Neutrophil (primary cell): Measurements from ENCODE around the gene TBKBP1.

Experiments used
- H3K27ac ChIP-seq: fragments of 200-600 bp; sonication (generic); 2 replicates; pipeline ENCODE4 v1.5.1; 2016; ENCODE audit warnings: mild to moderate bottlenecking, moderate library complexity
- H3K27me3 ChIP-seq: fragments of 200-600 bp; sonication (generic); 2 replicates; pipeline ENCODE4 v1.6.0; 2016; ENCODE audit warnings: mild to moderate bottlenecking
- H3K36me3 ChIP-seq: fragments of 200-600 bp; sonication (generic); 2 replicates; pipeline ENCODE4 v1.5.1; 2017
- H3K4me1 ChIP-seq, 2 experiments: fragments of 200-600 bp in 1 of 2; sonication (generic) in 1 of 2; 1 replicate in 1 of 2; 2 replicates in 1 of 2; pipeline versions ENCODE4 v1.5.1 to v1.6.1; 2013 to 2016; ENCODE audit warnings: low read depth in 1 of 2, low read length in 1 of 2, mild to moderate bottlenecking in 1 of 2, moderate library complexity in 1 of 2; ENCODE audit not compliant: control insufficient read depth in 1 of 2, insufficient read depth in 1 of 2
- H3K4me3 ChIP-seq, 2 experiments: fragments of 200-600 bp in 1 of 2; sonication (generic) in 1 of 2; 1 replicate in 1 of 2; 2 replicates in 1 of 2; pipeline ENCODE4 v1.5.1; 2013 to 2016; ENCODE audit warnings: low read depth in 1 of 2, low read length in 1 of 2, mild to moderate bottlenecking in 1 of 2, moderate library complexity in 1 of 2
- H3K9me3 ChIP-seq: fragments of 200-600 bp; sonication (generic); 2 replicates; pipeline ENCODE4 v1.5.1; 2016
- TF ChIP-seq, protein P1 (sequence below): fragments of 200-600 bp; sonication (generic); IDR thresholded peaks from 2 replicates; pipeline ENCODE4 v1.5.1; 2016; ENCODE audit warnings: antibody characterized with exemption

The TBKBP1 gene

DNA sequence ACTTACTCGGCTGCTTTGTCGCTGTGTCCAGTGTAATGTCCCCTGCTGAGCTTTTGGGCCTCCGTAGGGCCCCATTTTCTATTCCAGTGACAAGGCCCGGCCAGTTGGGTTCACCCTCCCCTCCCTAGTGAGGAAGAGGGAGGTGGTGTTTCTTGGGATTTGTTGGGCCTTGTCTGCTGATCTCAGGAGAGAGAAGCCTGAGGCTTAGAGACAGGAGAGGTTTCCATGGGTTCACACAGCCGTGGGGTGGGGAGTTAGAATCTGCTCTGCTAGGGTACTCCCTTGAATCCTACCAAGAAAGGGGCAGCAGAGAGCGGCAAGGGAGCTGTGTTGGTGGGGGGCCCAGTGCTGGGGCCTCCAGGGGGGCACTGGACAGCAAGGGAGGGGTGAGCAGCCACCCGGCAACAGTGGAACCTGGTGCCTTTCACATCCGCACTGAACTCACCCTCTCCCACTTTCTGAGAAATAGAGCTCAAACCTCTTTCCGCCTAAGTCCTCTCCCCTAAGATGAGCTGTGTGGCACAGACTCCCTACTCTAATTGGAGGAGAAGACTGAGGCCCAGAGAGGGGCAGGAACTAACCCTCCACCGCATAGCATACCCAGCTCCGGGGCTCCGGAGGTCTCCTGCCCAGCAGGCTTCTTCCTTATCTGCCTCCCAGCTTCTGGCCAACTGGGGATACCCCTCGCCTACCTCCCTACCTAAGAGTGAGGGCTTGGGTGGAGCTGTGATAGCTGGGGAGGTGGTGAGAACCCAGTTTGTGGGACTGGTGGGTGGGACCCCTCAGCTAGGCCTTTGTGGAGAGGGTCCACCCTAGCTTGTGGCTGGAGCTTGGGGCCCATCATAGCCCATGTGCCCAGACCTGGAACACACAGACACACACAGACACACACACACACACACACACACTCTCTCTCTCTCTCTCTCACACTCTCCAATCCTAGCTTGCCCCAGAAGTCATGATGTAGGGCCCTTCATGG, 6.8 kb downstream of the TBKBP1 start:
- H3K36me3 ChIP-seq = peaks cover 44% of the 10 kb centered on the region
- peaks cover 33 to 44% of the 10 kb centered on the region in 2 experiments for H3K4me1 ChIP-seq
- H3K9me3 ChIP-seq = no peaks in the 10 kb centered on the region
- H3K27ac ChIP-seq = no peak overlapping the region
- peaks cover 4% of the 10 kb centered on the region for H3K27me3 ChIP-seq
- TF ChIP-seq, protein P1, sequence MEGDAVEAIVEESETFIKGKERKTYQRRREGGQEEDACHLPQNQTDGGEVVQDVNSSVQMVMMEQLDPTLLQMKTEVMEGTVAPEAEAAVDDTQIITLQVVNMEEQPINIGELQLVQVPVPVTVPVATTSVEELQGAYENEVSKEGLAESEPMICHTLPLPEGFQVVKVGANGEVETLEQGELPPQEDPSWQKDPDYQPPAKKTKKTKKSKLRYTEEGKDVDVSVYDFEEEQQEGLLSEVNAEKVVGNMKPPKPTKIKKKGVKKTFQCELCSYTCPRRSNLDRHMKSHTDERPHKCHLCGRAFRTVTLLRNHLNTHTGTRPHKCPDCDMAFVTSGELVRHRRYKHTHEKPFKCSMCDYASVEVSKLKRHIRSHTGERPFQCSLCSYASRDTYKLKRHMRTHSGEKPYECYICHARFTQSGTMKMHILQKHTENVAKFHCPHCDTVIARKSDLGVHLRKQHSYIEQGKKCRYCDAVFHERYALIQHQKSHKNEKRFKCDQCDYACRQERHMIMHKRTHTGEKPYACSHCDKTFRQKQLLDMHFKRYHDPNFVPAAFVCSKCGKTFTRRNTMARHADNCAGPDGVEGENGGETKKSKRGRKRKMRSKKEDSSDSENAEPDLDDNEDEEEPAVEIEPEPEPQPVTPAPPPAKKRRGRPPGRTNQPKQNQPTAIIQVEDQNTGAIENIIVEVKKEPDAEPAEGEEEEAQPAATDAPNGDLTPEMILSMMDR = no peak
- no peak overlapping the region for H3K4me3 ChIP-seq

- Histone ChIP-seq H3K9me3 (no peaks in the 10 kb centered on the region), H3K36me3 (peaks cover 43% of the 10 kb centered on the region), H3K27me3 (peaks cover 11% of the 10 kb centered on the region), H3K27ac (no peak overlapping the region), H3K4me3 (no peak overlapping the region), H3K4me1 (peaks cover 30 to 46% of the 10 kb centered on the region in 2 experiments)
- TF ChIP-seq, protein P1 = no peak
Measured at GRCh38 chr17:47701608-47702007, 7.6 kb downstream of the TBKBP1 start.

- peak overlapping the region in 1 of 2 experiments; percentile 46 for H3K4me3 ChIP-seq
- no peak overlapping the region for H3K27ac ChIP-seq
- TF ChIP-seq, protein P1 = no peak
- peaks cover 31 to 55% of the 10 kb centered on the region in 2 experiments for H3K4me1 ChIP-seq
- H3K27me3 ChIP-seq = peaks cover 11% of the 10 kb centered on the region
- peaks cover 34% of the 10 kb centered on the region for H3K36me3 ChIP-seq
- no peaks in the 10 kb centered on the region for H3K9me3 ChIP-seq
Measured at GRCh38 chr17:47702391-47702995, 8.5 kb downstream of the TBKBP1 start.

- Histone ChIP-seq H3K36me3 (peaks cover 30% of the 10 kb centered on the region), H3K27me3 (peaks cover 11% of the 10 kb centered on the region), H3K9me3 (no peaks in the 10 kb centered on the region), H3K4me3 (peak overlapping the region; percentile 24 to 46), H3K4me1 (peaks cover 31 to 56% of the 10 kb centered on the region in 2 experiments), H3K27ac (peak overlapping the region; percentile 68)
- TF ChIP-seq, protein P1 = no peak
Measured at GRCh38 chr17:47703191-47703591, 9.2 kb downstream of the TBKBP1 start.

- H3K27me3 ChIP-seq = peaks cover 11% of the 10 kb centered on the region
- H3K4me3 ChIP-seq = peak overlapping the region; percentile 37 to 46
- peaks cover 30% of the 10 kb centered on the region for H3K36me3 ChIP-seq
- peaks cover 31 to 54% of the 10 kb centered on the region in 2 experiments for H3K4me1 ChIP-seq
- TF ChIP-seq, protein P1 = no peak
- H3K27ac ChIP-seq = peak overlapping the region; percentile 68
- H3K9me3 ChIP-seq = no peaks in the 10 kb centered on the region
Measured at GRCh38 chr17:47703671-47704070, 9.7 kb downstream of the TBKBP1 start.
